Activated CD8-positive, alpha-beta memory T cell treated with anti-CD3 and anti-CD28 coated beads, Interleukin-2, amount 50 U/mL, for 1 hour (primary cell): ENCODE data around the gene HOOK1.

Experiments
- DNase-seq: peaks from one replicate; pipeline ENCODE4 v3.0.0-alpha.2; 2020; ENCODE audit errors: extremely low read depth

The HOOK1 gene

GRCh38 chr1:59814901-59815825 lies at the start of gene HOOK1:
TSS of gene HOOK1 (plus strand) at chr1:59814949. CDS start at chr1:59815118, 169 bp downstream.
- DNase-seq: no peak

GRCh38 chr1:59765011-59765730 lies 49.6 kb upstream of the HOOK1 start:
- DNase-seq: no peak

- no peak for DNase-seq
These were observed 48.4 kb upstream of the HOOK1 start for GRCh38 chr1:59766227-59766855.

- DNase-seq: no peak
These were observed 47.6 kb upstream of the HOOK1 start for GRCh38 chr1:59767119-59767518.

GRCh38 chr1:59768792-59769735 lies 45.7 kb upstream of the HOOK1 start:
- no peak for DNase-seq

- no peak for DNase-seq
These were observed 45.0 kb upstream of the HOOK1 start for GRCh38 chr1:59769736-59770095.

GRCh38 chr1:59771361-59771760 lies 43.4 kb upstream of the HOOK1 start:
- DNase-seq: no peak

GRCh38 chr1:59775480-59775879 lies 39.3 kb upstream of the HOOK1 start:
- no peak for DNase-seq

- DNase-seq: no peak
These were observed 37.5 kb upstream of the HOOK1 start for GRCh38 chr1:59776960-59777852.

GRCh38 chr1:59779949-59780348 lies 34.8 kb upstream of the HOOK1 start:
- DNase-seq: no peak

GRCh38 chr1:59788825-59789224 lies 25.9 kb upstream of the HOOK1 start:
- no peak for DNase-seq

- DNase-seq: no peak
These were observed 16.1 kb upstream of the HOOK1 start for GRCh38 chr1:59798600-59798999.

GRCh38 chr1:59803458-59804038 lies 11.2 kb upstream of the HOOK1 start:
- no peak for DNase-seq

GRCh38 chr1:59804301-59804700 lies 10.4 kb upstream of the HOOK1 start:
- no peak for DNase-seq

- DNase-seq: no peak
These were observed 9.2 kb upstream of the HOOK1 start for GRCh38 chr1:59805554-59805953.

- DNase-seq: peak; percentile 77
These were observed 409 bp upstream of the HOOK1 start for GRCh38 chr1:59814180-59814900.

- no peak for DNase-seq
These were observed 1.1 kb downstream of the HOOK1 start for GRCh38 chr1:59815892-59816291.

- DNase-seq: no peak
These were observed 1.6 kb downstream of the HOOK1 start for GRCh38 chr1:59816318-59816878.
